DMS53 (cell line): ENCODE results near the gene TSPAN17.

ENCODE experiments used
- DNase-seq: peaks from one replicate; lab custom pipeline; 2025; lab: John Stamatoyannopoulos, UW

TSPAN17 gene

DNA sequence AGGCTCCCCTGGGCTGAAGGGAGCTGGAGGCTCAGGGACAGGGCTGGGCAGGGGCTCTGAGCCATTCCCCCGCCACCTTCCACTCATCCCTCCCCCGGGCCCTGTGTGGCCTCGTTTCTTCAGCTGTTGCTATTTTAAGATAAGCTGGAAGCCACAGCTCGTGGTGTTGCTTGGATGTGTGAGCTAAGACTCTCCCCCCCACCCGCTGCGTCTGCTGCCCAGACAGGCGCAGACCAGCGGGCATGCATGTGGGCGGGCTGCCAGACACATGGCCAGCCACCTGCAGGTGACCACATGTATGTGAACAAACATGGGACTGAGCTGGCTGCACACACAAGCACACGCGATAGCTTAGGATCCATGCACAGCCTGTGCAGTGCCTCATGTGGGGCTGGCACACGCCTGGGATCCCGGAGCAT is 25.6 kb upstream of the TSPAN17 start:
- DNase-seq = no peak

DNA sequence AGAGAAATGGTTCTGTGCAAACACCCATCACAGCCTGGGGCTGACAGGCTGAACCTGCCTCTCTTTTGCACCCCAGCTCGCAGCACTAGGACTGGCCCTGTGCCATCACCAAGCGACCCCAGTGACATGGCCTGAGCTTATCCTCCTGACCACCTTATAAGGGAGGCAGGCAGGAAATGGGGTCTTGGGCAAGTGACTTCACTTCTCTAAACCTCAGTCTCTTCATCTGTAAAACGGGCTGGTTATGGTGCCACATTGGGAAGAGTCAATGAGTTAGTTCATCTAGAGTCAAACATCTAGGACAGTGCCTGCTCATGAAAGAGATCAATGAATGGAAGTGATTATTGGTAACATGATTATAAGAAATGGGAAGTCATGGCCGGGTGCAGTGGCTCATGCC is 23.1 kb upstream of the TSPAN17 start:
- no peak for DNase-seq

DNA sequence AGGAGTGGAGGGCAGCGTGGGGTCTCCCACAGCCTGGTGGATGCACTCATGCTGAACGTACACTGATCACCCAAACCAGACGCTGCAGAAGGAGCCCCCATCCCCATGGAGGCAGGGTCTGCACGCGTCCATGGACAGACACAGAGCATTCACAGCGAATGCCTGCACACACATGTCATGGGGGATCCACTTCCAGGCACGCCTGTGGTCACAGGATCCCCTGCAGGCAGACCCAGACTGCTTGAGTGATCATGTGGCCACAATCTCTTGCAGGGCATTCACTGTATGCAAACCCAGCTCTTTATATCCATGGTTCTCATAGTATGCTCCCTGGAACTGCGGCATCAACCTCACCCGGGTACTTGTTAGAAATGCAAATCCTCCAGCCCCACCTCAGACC is 22.3 kb upstream of the TSPAN17 start:
- DNase-seq = no peak

DNA sequence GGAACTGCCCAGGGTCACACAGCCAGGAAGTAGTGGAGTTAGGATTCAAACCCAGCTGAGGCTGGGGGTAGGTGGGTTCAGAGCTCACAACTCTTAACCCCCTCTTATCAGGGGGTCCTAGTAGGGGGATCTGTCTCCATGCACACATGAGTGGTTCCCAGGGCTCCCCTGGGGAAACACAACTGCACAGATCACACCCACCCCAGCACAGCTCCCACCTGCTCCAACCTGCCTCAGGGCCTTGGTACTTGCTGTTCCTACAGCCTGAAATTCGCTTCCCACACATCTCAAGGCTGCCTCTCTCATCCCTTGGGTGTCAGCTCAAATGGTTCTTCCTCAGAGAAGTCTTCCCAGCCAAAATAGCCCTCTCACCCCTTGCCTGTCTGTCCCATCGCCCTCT is 21.8 kb upstream of the TSPAN17 start:
- DNase-seq = no peak

DNA sequence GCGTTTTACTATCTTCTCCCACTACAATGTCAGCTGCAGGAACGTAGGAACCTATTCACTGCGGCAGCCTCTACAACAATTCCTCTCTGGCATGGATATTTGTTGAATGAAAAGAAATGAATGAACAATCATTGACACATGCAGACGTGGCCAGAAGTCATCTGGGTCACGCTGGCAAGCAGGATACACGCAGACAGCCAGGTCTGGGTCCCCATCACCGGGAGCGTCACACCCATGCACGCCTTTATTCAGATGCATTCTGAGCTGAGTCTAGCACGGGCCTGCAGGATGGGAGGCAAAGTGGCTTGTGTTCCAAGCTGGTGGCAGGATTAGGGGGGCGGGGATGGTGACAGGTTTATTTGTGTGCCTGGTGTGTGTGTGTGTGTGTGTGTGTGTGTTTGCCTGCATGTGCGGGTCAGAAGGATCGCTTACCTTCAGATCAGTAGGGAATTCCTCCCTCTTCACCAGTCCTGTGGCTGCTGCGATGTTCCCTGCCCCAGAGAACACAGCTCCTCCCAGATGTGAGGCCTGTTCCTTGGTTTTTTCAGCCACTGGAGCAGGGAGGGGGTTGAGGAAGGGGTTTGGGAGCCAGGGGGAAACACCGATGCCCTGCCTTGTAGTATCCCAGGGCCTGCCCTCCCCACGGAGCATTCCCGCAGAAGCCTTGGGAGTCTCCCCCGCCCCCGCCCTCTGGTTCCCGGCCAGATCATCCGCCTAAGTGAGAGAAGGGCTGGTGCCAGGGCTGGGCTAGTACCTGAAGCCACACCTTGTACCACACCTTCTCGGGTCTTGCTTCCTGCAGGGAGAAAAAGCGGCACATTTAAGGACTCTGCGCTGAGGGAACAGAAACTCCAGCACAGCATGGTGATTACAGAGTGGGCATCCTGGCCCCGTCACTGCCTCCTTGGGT is 21.1 kb upstream of the TSPAN17 start:
- DNase-seq = no peak

DNA sequence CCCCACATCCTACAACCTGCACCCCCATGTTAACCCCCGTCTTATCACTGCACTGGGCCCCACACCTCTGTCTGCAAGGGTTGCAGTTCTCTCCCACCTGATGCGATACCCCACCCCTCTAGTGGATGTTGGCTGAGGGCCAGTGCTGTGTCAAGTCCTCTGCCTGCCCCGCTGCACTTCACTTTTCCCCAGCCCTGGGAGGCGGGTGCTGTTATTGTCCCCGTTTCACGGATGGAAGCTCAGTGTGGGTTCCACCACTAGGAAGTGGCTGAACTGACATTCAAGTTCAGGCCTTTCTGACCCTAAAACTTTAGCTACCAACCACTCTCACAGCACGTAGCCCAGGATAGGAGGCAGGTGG is 20.4 kb upstream of the TSPAN17 start:
- DNase-seq = no peak

DNA sequence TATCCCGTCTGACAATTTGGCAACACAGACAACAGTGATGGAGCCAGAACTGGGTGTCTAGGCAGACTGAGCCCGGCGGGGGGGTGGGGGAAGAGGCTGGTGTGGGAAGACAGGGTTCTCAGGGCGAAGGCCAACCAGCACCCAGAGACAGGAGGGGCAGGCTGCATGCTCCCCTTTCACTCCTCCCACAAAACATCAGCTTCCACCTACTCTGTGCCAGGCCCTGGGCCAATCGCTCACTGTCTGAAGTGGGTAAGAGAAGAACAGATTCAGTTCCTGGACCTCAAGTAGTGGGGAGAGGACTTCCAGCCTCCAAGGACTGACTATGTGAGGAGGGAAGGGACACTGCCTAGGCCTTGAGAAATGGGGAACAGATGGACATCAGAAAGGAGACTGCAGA is 19.7 kb upstream of the TSPAN17 start:
- DNase-seq = no peak

DNA sequence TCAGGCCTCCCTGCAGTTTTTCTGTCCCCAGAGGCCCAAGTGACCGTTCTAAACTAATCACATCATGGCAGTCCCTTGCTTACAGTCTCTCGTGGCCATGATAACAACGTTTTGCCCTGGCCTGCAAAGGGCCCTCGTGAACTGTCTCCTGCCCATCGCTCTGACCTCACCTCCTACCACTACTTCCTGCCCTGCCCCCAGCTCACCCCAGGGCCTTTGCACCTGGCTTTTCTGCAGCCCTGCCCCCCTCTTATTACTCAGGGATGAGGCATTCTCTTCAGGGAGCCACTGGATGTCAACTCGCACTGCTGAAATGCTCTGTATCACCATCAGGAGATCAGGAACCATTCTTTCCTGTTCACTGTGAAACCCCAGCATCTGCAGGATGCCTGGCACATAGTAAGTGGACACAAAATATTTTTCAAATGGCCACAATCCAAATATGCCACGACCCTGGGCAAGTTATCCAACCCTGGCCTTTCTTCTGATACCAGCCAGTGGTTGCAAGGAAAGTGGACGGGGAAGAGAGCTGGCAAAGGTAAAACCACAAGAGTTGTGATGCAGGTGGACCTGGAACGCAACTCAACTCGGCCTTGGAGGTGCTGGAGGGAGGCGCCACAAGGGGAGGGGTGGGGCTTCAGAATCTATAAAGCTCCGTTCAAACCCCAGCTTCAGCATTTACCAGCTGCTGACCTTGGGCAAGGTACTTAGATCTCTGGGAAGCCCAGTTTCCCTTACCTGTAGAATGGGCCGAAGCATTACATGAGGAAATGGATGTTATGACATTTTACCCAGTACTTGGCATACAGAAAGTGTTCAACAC is 18.7 kb upstream of the TSPAN17 start:
- DNase-seq = no peak

DNA sequence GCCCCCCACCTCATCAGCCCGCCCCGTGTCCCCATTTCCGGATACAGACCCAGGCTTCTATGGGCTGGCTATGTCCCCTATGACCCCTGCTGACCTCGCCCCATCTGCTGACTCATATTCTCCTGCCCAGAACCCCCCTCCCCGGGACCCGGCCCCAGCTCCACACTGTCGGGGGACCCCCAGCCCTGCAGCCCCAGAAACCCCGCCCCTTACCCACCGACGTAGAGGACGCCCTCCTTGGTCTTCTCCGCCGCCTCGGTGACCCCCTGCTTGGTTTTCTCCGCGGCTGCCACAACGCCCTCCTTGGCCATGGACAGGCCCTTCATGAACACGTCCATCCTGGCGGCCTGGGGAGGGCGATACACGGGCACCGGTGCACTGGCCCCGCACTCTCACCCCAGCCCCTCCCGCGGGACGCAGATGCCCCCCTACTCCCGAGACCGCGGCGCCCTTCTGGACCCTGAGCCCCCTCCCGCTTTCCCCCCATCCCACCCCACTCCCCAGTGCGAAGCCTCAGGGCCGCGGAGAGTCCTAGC is 17.9 kb upstream of the TSPAN17 start:
- DNase-seq = no peak

DNA sequence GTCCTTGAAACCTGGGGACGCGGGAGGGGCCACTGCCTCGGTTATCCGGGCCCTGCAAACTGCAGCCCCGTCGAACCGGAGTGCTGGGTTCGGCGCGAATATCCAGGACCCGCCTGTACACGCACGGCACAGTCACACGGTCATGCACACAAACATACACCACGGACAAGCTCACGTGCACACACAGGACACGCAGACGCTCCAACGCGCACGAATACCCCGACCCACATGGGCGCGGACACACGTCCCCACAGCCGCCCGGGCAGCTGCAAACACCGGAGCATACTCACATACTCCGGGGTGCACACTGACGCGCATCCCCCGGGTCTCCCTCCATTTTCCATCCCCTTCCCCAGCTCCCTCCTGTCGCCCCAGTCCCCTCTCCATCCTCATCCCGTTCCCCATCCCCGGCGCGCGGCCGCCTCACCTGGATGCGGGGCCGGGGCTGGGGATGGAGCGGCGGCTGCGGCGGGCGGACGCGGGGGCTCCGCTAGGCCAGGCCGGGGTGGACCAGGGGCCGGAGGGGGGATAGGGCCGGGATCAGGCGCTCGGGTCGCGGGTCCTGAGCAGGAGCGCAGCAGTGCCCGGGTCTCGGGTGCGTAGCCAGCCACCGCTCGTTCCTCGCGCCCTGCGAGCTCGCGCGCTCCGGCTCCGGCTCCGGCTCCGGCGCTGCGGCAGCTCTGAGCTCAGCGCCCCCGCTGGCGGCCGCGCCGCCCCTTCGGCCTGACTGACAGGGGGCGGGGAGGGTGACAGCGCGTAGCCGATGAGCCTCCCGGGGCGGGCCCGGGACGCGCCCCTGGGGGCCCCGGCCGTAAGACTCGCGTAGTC is 17.2 kb upstream of the TSPAN17 start, which contains the start of the genes EIF4E1B and SNCB:
Gene EIF4E1B, plus strand, starts transcription at position 823 of the 828 bp plus-strand sequence. CDS start 12,113 bp downstream, outside the sequence.
Gene SNCB, minus strand, starts transcription at position 682 of the 828 bp plus-strand sequence. CDS start 880 bp downstream, outside the sequence.
- peak; percentile 85 for DNase-seq

DNA sequence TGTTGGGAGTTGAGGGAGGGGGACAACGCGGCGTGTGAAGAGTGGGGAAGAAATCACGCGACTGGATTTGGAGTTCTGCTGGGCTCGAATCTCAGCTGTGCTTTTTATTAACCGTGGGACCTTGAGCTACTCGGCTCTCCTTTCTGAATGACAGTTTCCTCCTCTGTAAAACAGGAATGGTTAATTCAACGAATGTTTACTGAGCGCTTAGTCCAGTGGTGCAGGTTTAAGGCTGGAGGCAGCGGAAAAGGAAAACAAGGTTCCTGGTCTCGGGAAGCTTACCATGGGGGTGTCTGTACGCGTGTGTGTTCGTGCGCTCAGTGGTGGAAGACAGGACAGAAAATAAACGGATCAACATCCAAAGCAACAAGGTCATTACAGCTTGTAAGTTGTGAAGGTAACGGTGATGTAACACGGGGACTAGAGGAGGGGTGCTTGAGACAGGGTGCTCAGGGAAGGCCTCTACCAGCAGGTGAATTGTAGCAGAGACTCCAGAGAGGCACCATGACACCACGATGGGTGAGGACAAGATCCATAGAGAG is 16.5 kb upstream of the TSPAN17 start:
- DNase-seq = peak; percentile 70

DNA sequence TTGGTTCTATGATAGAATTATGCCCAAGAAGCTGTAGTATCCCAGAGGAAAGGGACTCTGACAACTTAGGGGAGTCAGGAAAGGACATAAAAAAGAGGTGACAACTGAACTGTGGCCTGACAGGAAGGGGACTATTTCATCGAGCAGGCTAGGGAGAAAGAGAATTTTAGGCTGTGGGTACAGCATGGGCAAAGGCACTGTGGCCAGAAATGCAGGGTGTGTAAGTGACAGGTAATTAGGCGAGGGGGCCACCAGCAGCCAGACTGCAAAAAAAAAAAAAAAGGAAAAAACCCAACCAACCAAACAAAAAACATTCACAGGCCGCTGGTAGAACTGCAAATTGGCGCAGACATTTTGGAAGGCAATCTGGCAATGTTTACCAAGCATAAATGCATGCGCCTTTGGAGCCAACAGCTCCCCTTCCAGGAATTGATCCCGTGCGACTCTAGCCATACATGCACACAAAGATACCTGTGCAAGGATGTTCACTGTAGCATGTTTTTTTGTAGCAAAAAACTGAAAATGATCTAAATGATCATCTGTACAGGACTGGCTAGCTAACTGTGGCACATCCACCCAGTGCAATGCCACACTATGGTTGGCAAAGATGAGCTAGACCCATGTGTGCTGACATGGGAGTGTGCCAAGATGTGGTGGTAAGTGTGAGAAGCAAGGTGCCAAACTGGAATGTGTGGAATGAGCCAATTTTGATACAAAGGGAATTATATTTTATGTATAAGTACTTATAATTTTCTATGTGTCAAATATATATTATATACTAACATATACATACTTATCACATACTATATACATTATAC is 15.7 kb upstream of the TSPAN17 start:
- DNase-seq = no peak

DNA sequence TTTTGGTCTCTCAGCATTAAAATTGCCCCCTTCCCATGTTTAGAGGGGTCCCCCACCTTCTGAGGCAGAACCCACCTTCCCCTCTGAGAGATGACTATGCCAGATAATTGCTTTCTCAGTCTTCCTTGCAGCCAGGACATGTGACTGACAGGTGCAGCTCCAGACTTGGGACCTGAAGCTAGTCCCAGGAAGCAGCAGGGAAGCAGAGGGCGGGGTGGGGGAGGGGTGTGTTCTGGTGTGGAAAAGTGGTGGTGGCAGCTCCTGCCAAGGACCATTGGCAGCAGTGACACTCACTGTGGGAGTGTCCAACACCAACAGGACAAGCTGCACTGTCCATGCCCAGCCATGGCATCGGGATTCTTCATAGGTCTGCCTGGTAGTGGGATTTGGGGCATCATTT is 14.5 kb upstream of the TSPAN17 start:
- peak; percentile 88 for DNase-seq

DNA sequence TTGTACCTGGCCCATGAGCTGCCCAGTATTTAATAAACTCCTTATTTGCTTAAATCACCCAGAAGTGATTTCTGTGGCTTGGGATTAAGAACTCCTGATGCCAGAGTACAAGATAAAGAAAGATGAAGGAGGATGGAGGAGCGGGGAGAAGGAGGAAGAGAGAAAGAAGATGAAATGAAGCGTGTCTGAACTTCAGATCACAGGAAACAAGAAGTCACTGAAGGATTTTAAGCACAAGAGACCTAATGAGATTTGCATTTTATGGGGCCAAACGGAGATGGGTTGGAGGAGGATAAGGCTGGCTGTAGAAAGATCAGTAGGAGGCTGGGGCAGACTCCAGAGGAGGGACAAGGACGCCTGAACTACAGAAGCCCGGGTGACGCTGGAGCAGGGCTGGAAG is 13.7 kb upstream of the TSPAN17 start:
- no peak for DNase-seq

DNA sequence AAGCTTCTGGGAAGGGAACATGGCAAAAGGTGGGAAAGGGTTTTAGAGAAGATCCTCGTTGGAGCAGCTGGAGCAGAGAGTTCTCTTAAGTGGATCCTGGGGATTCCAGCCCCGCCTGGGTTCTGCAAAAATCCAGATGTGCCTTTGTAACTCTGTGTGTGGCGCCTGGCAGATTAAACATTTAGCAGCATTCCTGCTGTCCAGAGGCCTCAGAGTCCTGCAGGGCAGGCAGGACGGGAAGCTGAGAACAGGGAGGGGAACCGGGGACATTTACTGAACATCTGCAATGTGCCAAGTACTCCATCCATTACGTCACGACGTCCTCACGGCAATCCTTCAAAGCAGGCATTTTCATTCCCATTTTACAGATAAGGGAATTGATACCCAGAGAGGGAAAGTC is 10.9 kb upstream of the TSPAN17 start:
- peak; percentile 20 for DNase-seq

DNA sequence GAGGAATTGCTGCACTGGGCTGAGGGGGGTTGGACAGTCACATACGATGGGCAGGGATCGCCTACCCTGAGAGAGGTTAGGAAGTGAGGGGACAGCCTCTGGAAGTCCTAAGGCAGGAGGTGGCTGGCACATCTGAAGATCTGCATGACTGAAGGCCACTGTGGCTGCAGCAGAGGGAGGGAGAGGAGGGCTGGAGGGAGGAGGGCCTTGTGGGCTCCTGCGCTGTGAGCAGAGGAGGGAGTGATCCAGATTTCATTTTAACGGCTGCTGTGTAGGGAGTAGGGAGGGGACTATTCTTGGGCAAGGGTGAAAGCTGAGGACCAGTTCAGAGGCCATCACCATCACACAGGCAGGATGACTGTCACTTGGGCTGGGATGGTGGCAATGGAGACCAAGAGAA is 9.7 kb upstream of the TSPAN17 start:
- no peak for DNase-seq

DNA sequence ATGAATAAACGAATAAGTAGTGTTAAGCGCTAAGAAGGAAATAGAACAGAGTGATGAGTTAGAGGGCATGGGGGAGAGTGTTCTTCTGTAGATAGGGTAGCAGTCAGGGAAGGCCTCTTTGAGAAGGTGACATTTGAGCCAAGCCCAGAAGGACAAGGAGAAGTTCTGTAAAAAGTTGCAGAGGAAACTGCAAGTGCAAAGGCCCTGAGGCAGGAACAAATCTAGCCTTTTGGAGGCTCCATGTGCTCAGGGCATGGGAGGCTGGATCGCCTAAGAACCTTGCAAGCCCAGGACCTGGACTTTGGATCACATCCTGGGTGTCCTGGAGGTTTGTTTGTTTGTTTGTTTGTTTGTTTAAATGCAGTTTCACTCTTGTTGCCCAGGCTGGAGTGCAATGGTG is 8.8 kb upstream of the TSPAN17 start:
- no peak for DNase-seq

DNA sequence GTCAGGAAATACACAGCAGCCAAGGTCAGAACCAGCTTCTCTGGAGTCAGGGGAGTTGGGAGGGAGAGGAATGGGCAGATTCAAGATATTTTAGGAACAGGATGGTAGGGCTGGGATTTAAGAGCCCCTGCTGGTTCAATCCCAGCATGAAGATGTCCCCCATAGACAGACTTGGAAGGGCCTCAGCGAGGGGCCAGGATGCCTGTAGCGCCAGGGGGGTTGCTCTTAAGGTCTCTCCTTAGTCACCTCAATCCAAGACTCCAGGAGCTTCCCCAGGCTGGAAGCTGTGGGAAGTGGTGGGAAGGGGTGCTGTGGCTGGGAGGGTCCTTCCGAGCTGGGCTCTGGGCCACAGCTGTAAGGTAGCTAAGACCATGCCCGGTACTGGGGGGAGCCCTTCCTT is 8.1 kb upstream of the TSPAN17 start:
- DNase-seq = no peak

DNA sequence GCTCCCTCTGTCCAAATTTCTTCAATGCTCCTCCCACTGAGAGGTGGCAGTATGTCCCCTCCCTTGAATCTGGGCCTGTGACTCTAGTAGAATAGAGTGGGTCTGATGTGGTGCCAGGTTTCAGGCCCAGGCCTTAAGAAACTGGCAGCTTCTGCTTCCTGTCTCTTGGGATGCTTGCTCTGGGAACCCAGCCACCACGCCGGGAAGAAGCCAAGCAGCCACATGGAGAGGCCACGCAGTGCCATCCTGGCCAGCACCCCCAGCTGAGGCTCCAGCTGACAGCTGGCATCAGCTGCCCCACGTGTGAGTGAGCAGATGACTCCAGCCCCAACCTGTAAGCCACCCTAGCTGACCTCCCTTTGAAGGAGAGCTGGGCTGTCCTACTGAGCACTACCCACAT is 7.3 kb upstream of the TSPAN17 start:
- no peak for DNase-seq

DNA sequence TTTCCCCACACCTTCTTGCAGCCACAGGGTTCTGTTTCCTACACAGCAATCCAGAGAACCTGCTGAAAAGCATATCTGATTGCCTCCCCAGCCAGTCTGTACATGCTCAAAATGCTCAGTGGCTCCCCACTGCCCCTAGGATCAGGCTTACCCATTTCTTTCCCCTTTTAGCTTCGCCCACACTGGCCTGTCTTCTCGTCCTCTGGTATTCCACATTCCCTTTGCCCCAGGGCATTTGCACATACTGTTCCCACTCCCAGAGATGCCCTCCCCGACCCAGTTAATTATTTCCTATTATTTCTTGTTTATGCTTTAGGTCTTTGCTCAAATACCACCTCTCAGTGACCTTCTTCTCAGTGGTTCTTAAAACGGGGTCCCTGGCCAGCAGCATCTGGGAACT is 6.7 kb upstream of the TSPAN17 start:
- no peak for DNase-seq
